Gastroesophageal sphincter (tissue), 4 donors: Measurements from ENCODE around the gene FABP3. TPM values are rescaled to one million over a fixed set of nuclear protein-coding genes. Genes with fewer than 3 reads are reported as not detected.

Source experiments
- ATAC-seq: fragments of 150-250 bp; one replicate; pipeline ENCODE4 v1.9.1; 2016; ENCODE audit warnings: mild to moderate bottlenecking, moderate library complexity
- H3K27ac ChIP-seq, 4 donors: fragments of 200-600 bp; sonication (generic) in 3 of 4; 1 replicate in 3 of 4; 2 replicates in 1 of 4; pipeline ENCODE4 v1.5.1; 2016 to 2019
- H3K27me3 ChIP-seq: fragments of 200-600 bp; sonication (generic); one replicate; pipeline ENCODE4 v1.5.1; 2019
- H3K36me3 ChIP-seq, 2 donors: fragments of 200-600 bp; sonication (generic); one replicate each; pipeline ENCODE4 v1.5.1; 2019; ENCODE audit warnings: control low read depth in 1 of 2
- H3K4me1 ChIP-seq, 3 donors: fragments of 200-600 bp; sonication (generic); 1 replicate in 2 of 3; 2 replicates in 1 of 3; pipeline ENCODE4 v1.5.1; 2016 to 2019; ENCODE audit warnings: control low read depth in 2 of 3
- H3K4me3 ChIP-seq, 2 donors: fragments of 200-600 bp; sonication (generic); one replicate each; pipeline ENCODE4 v1.5.1; 2019; ENCODE audit warnings: mild to moderate bottlenecking in 1 of 2, moderate library complexity in 1 of 2
- H3K9me3 ChIP-seq, 3 donors: fragments of 200-600 bp; sonication (generic); one replicate each; pipeline ENCODE4 v1.5.1; 2017 to 2019; ENCODE audit warnings: control low read depth in 2 of 3
- CTCF ChIP-seq, 4 experiments: fragments of 200-600 bp in 2 of 4; fragments of 450-650 bp in 2 of 4; sonication (generic) in 1 of 4; IDR thresholded peaks; one replicate each; pipeline ENCODE4 v1.5.1; 2017 to 2019; ENCODE audit warnings: antibody characterized with exemption in 4 of 4, mild to moderate bottlenecking in 2 of 4, moderate library complexity in 2 of 4
- EP300 ChIP-seq: sonication (generic); formaldehyde crosslinking; IDR thresholded peaks from one replicate; pipeline ENCODE4 v1.6.1; 2017; ENCODE audit warnings: antibody characterized with exemption, mild to moderate bottlenecking
- POLR2A ChIP-seq, 2 donors: fragments of 450-650 bp; IDR thresholded peaks; one replicate each; pipeline ENCODE4 v1.6.1; 2017; ENCODE audit warnings: antibody characterized with exemption in 2 of 2, mild to moderate bottlenecking in 2 of 2, moderate library complexity in 1 of 2
- POLR2AphosphoS5 ChIP-seq: sonication (generic); formaldehyde crosslinking; IDR thresholded peaks from one replicate; pipeline ENCODE4 v1.6.1; 2017; ENCODE audit warnings: antibody characterized with exemption
- WGBS, 2 donors: methylation state at CpG; one replicate each; pipeline ENCODE4 v1.1.5; 2018; ENCODE audit warnings: low coverage in 1 of 2; 5-methylcytosine and 5-hydroxymethylcytosine counted together
- total RNA-seq, 4 donors: library from RNA; depleted of rRNA; stranded (reverse); fragments of >200 nt; gene quantifications; one replicate each; pipeline ENCODE4 v1.1.0, GENCODE V29; 2016

The FABP3 gene
- total RNA-seq, 4 donors from 2014 or later, result 25.8 to 39.4 (median 32.9) TPM

- Histone ChIP-seq H3K36me3 (peaks cover 0 to 88% of the 10 kb centered on the region in 2 donors), H3K4me1 (peaks cover 0 to 6% (median 0%) of the 10 kb centered on the region in 3 donors), H3K4me3 (no peak overlapping the region), H3K27ac (no peak overlapping the region), H3K27me3 (no peaks in the 10 kb centered on the region), H3K9me3 (no peaks in the 10 kb centered on the region)
- TF ChIP-seq POLR2A (IDR thresholded peaks at IDR 0.05) (no peak), EP300 (no peak), POLR2AphosphoS5 (no peak), CTCF (IDR thresholded peaks at IDR 0.05) (no peak)
- ATAC-seq, result no peak
- 44% methylated on average over 3 of the region's 3 CpGs for WGBS, 2 donors
Observed at GRCh38 chr1:31354283-31354682, 18.6 kb downstream of the FABP3 start.

GRCh38 chr1:31348449-31348848 is 24.4 kb downstream of the FABP3 start:
- no peaks in the 10 kb centered on the region for H3K4me1 ChIP-seq
- no peaks in the 10 kb centered on the region for H3K27me3 ChIP-seq
- peaks cover 0 to 90% of the 10 kb centered on the region in 2 donors for H3K36me3 ChIP-seq
- no peak overlapping the region for H3K27ac ChIP-seq
- 86 to 100% methylated on average over 1 of the region's 1 CpG for WGBS, 2 donors
- no peak for ATAC-seq
- H3K9me3 ChIP-seq, result no peaks in the 10 kb centered on the region
- no peak overlapping the region for H3K4me3 ChIP-seq
- TF ChIP-seq POLR2AphosphoS5 (no peak), EP300 (no peak), POLR2A (IDR thresholded peaks at IDR 0.05) (no peak), CTCF (IDR thresholded peaks at IDR 0.05) (no peak)

DNA sequence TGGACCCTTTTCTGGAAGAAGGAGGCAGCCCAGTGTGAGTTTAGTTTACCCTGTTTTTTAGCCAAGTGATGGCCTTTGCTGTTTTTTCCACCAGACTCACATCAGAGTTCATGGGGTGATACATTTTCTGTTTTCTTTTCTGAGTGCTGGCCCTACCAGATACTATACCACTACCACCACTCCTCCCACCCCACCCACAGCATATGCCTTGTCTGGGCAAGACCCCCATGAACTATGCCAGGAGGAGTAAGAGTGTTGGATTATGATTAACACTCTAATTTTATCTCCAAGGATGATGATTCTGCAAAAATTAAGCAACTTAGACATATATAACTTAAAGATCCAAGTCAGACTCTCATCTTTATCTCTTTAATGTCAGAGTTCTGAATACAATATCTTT is 26.1 kb downstream of the FABP3 start:
- TF ChIP-seq EP300, result no peak
- TF ChIP-seq POLR2AphosphoS5, result no peak
- TF ChIP-seq CTCF (IDR thresholded peaks at IDR 0.05), result no peak
- TF ChIP-seq POLR2A (IDR thresholded peaks at IDR 0.05), result no peak
- H3K9me3 ChIP-seq, result no peaks in the 10 kb centered on the region
- ATAC-seq, result no peak
- H3K27me3 ChIP-seq, result no peaks in the 10 kb centered on the region
- H3K4me1 ChIP-seq, result no peaks in the 10 kb centered on the region
- H3K27ac ChIP-seq, result no peak overlapping the region
- H3K4me3 ChIP-seq, result no peak overlapping the region
- peaks cover 0 to 85% of the 10 kb centered on the region in 2 donors for H3K36me3 ChIP-seq

DNA sequence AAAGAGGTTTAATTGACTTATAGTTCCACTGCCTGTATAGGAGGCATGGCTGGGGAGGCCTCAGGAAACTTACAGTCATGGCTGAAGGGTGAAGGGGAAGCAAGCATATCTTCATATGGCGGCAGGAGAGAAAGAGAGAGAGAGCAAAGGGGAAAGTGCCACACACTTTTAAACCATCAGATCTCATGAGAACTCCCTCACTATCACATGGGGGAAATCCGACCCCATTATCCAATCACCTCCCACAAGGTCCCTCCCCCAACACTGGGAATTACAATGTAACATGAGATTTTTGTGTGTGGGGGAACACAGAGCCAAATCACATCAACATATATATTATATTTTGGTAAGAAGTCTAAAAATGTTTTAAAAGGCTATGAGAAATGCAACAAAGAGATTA is 27.2 kb downstream of the FABP3 start:
- Histone ChIP-seq H3K9me3 (no peaks in the 10 kb centered on the region), H3K27me3 (no peaks in the 10 kb centered on the region), H3K27ac (no peak overlapping the region), H3K4me1 (no peaks in the 10 kb centered on the region), H3K4me3 (no peak overlapping the region), H3K36me3 (peaks cover 0 to 78% of the 10 kb centered on the region in 2 donors)
- no peak for ATAC-seq
- 60 to 88% methylated on average over 1 to 2 of the region's 2 CpGs for WGBS, 2 donors
- no peak for TF ChIP-seq CTCF (IDR thresholded peaks at IDR 0.05)
- no peak for TF ChIP-seq EP300
- no peak for TF ChIP-seq POLR2AphosphoS5
- TF ChIP-seq POLR2A (IDR thresholded peaks at IDR 0.05), result no peak

DNA sequence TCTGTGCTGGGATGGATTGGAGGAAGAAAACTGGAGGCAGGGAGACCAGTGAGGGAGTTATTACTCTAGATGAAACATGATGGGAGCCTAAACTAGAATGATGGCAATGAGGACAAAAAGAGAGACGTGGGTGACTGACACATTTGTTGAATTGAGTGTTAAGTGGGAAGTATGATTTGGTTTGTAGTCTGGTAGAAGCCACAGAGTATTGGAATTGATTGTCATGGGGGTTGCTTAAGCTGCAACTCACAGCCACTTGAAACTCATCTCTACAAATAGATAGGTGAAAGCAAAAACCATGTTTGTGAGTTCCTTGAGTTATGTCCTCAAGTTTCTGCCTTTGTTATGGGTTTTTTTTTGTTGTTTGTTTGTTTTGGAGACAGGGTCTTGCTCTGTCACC is 28.4 kb downstream of the FABP3 start:
- Histone ChIP-seq H3K27me3 (no peaks in the 10 kb centered on the region), H3K36me3 (peaks cover 0 to 69% of the 10 kb centered on the region in 2 donors), H3K4me1 (no peaks in the 10 kb centered on the region), H3K9me3 (no peaks in the 10 kb centered on the region), H3K4me3 (no peak overlapping the region), H3K27ac (no peak overlapping the region)
- 33 to 100% methylated on average over 1 of the region's 1 CpG for WGBS, 2 donors
- ATAC-seq, result no peak
- TF ChIP-seq CTCF (IDR thresholded peaks at IDR 0.05) (no peak), POLR2AphosphoS5 (no peak), POLR2A (IDR thresholded peaks at IDR 0.05) (no peak), EP300 (no peak)
